IMR-90 (cell line): ENCODE results near the gene RHO. TPM values are rescaled to one million over a fixed set of nuclear protein-coding genes. Genes with fewer than 3 reads are reported as not detected.

Source experiments
- ATAC-seq: fragments of 200-7000 bp; cut with Tn5 transposase; 2 replicates; pipeline ENCODE4 v1.9.1; 2020; ENCODE audit warnings: low read depth, mild to moderate bottlenecking, moderate library complexity
- BruUV-seq: library from RNA; stranded (reverse); fragments of 400-500 nt; replicated peaks from 2 replicates; lab custom pipeline; 2021; lab: Mats Ljungman, UMichigan
- CTCF ChIA-PET: fragments of 300-600 bp; formaldehyde crosslinking; extraction: SDS; loops from one replicate; lab custom pipeline; 2021; ENCODE audit warnings: antibody characterized with exemption; lab: Yijun Ruan, JAX
- POLR2A ChIA-PET: fragments of 300-600 bp; sonication (Branson Sonifier 250); formaldehyde crosslinking; loops from one replicate; lab custom pipeline; 2022; ENCODE audit warnings: antibody characterized with exemption; ENCODE audit not compliant: unreplicated experiment; lab: Charles Lee
- DNase-seq: peaks from one replicate; pipeline ENCODE4 v3.0.0; 2013
- H2AFZ ChIP-seq: replicated peaks from 2 replicates; pipeline ENCODE3; 2013; ENCODE audit warnings: low read length, mild to moderate bottlenecking; ENCODE audit not compliant: poor library complexity
- H2AK5ac ChIP-seq: 2 replicates; pipeline ENCODE4 v1.6.1; 2013; ENCODE audit warnings: low read depth, low read length, inconsistent platforms
- H2AK9ac ChIP-seq: replicated peaks from 2 replicates; pipeline ENCODE3; 2013; ENCODE audit warnings: mild to moderate bottlenecking, low read depth, low read length, moderate library complexity; ENCODE audit not compliant: poor library complexity
- H2BK120ac ChIP-seq: 2 replicates; pipeline ENCODE4 v1.6.1; 2013; ENCODE audit warnings: low read depth, low read length, inconsistent platforms
- H2BK15ac ChIP-seq: 3 replicates; pipeline ENCODE4 v1.6.1; 2013; ENCODE audit warnings: low read depth, low read length, inconsistent platforms
- H2BK20ac ChIP-seq: 2 replicates; pipeline ENCODE4 v1.6.1; 2013; ENCODE audit warnings: low read depth, mild to moderate bottlenecking, inconsistent platforms, low read length, moderate library complexity
- H2BK5ac ChIP-seq: 2 replicates; pipeline ENCODE4 v1.6.1; 2013; ENCODE audit warnings: mild to moderate bottlenecking, low read depth, low read length, inconsistent platforms; ENCODE audit not compliant: poor library complexity, severe bottlenecking
- H3K14ac ChIP-seq: replicated peaks from 2 replicates; pipeline ENCODE4 v1.6.1; 2013; ENCODE audit warnings: low read depth, low read length, inconsistent platforms
- H3K18ac ChIP-seq: 2 replicates; pipeline ENCODE4 v1.6.1; 2013; ENCODE audit warnings: low read depth, low read length, control low read depth
- H3K23ac ChIP-seq: 2 replicates; pipeline ENCODE4 v1.6.1; 2013; ENCODE audit warnings: low read depth, low read length, inconsistent platforms
- H3K27ac ChIP-seq: 2 replicates; pipeline ENCODE4 v1.5.1; 2013; ENCODE audit warnings: mild to moderate bottlenecking, control low read depth, low read length; ENCODE audit not compliant: insufficient read depth
- H3K27me3 ChIP-seq: 2 replicates; pipeline ENCODE4 v1.6.1; 2013; ENCODE audit warnings: low read length; ENCODE audit not compliant: control insufficient read depth, insufficient read depth
- H3K36me3 ChIP-seq: 2 replicates; pipeline ENCODE4 v1.6.1; 2013; ENCODE audit warnings: low read length, mixed read lengths; ENCODE audit not compliant: control insufficient read depth, insufficient read depth
- H3K4ac ChIP-seq: 2 replicates; pipeline ENCODE4 v1.6.1; 2013; ENCODE audit warnings: low read depth, low read length, inconsistent platforms
- H3K4me1 ChIP-seq: 2 replicates; pipeline ENCODE4 v1.6.1; 2013; ENCODE audit warnings: low read length, mixed read lengths; ENCODE audit not compliant: control insufficient read depth, insufficient read depth
- H3K4me2 ChIP-seq: 2 replicates; pipeline ENCODE4 v1.6.1; 2013; ENCODE audit warnings: low read depth, mild to moderate bottlenecking, control low read depth, low read length, moderate library complexity
- H3K4me3 ChIP-seq: 2 replicates; pipeline ENCODE4 v1.5.1; 2013; ENCODE audit warnings: low read depth, mild to moderate bottlenecking, control low read depth, low read length, moderate library complexity; ENCODE audit not compliant: insufficient read depth
- H3K56ac ChIP-seq: 2 replicates; pipeline ENCODE4 v1.6.1; 2013; ENCODE audit warnings: low read length, inconsistent platforms; ENCODE audit not compliant: insufficient read depth; ENCODE audit errors: extremely low read depth
- H3K79me1 ChIP-seq, 2 experiments: 2 replicates each; pipeline ENCODE4 v1.6.1; 2013; ENCODE audit warnings: low read length in 2 of 2, inconsistent platforms in 1 of 2, low read depth in 1 of 2
- H3K9ac ChIP-seq: 2 replicates; pipeline ENCODE4 v1.6.1; 2013; ENCODE audit warnings: low read depth, low read length, control low read depth
- H3K9me1 ChIP-seq: 2 replicates; pipeline ENCODE4 v1.6.1; 2013; ENCODE audit warnings: low read length, inconsistent platforms; ENCODE audit not compliant: insufficient read depth
- H3K9me3 ChIP-seq: 2 replicates; pipeline ENCODE4 v1.6.1; 2013; ENCODE audit warnings: low read length; ENCODE audit not compliant: control insufficient read depth, insufficient read depth
- H4K20me1 ChIP-seq: 2 replicates; pipeline ENCODE4 v1.6.1; 2013; ENCODE audit warnings: low read length, inconsistent platforms; ENCODE audit not compliant: insufficient read depth
- H4K5ac ChIP-seq: 2 replicates; pipeline ENCODE4 v1.6.1; 2013; ENCODE audit warnings: mild to moderate bottlenecking, low read depth, low read length, control low read depth
- H4K8ac ChIP-seq, 2 experiments: 2 replicates each; pipeline ENCODE4 v1.6.1; 2013; ENCODE audit warnings: low read depth in 2 of 2, low read length in 2 of 2, control low read depth in 1 of 2, inconsistent platforms in 1 of 2
- H4K91ac ChIP-seq: 2 replicates; pipeline ENCODE4 v1.6.1; 2013; ENCODE audit warnings: low read depth, low read length, inconsistent platforms; ENCODE audit not compliant: insufficient read depth
- MAFK ChIP-seq: IDR thresholded peaks from 2 replicates; pipeline ENCODE4 v1.6.1; 2012; ENCODE audit warnings: low read depth, low read length, improper control_type of control experiment
- WGBS, 2 experiments: methylation state at CpG; one replicate each; pipeline versions ENCODE4 v1.1.5 to v1.1.7; 2013; ENCODE audit warnings: missing lambda C conversion rate in 2 of 2; ENCODE audit not compliant: insufficient read length in 1 of 2; ENCODE audit errors: extremely low coverage in 2 of 2; 5-methylcytosine and 5-hydroxymethylcytosine counted together
- dilution Hi-C: fragments of 300-500 bp; cut with HindIII; formaldehyde crosslinking; loops from one replicate; pipeline ENCODE4 v1.14.3; 2018; ENCODE audit warnings: low sequenced_read_pairs; ENCODE audit not compliant: unreplicated experiment
- in situ Hi-C: fragments of 300-500 bp; cut with MboI; formaldehyde crosslinking; loops from 3 replicates; pipeline ENCODE4 v1.14.3; 2019; ENCODE audit warnings: low sequenced_read_pairs, inconsistent platforms, mixed read lengths
- intact Hi-C: fragments of 100-400 bp; cut with micrococcal nuclease; formaldehyde crosslinking; loops from 2 replicates; pipeline ENCODE4 v1.10.0; 2022
- polyA plus RNA-seq, 3 experiments: library from polyadenylated mRNA; depleted of rRNA; stranded (reverse); fragments of >200 nt; gene quantifications; 2 replicates each; pipeline ENCODE4 v1.2.3, GENCODE V29; 2012; ENCODE audit warnings: low replicate concordance in 1 of 3
- total RNA-seq: library from RNA; depleted of rRNA; stranded (reverse); fragments of >200 nt; gene quantifications from 2 replicates; pipeline ENCODE4 v1.2.3, GENCODE V29; 2012

Gene RHO
- total and polyA plus RNA-seq, 2 of the 4 experiments (the other 2 are of a cell fraction), result not detected

DNA sequence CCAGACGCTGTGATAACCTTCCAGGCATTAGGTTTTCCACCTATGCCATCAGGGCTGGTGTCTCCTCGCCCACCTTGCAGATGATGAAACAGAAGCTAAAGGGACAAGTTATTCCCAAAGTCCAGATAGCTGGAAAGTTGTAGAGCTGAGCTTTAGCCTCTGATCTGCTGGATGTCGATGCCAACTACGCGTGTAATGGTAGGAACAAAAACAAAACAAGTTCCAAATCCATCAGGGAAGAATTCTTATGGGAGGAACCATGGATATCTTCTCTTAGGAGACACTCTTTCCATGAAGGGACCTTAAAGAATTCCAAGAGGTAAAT is 28.1 kb upstream of the RHO start:
- Histone ChIP-seq H2BK20ac (peak overlapping the region; percentile 33), H2BK120ac (no peak overlapping the region), H3K56ac (no peak overlapping the region), H3K18ac (no peak overlapping the region), H4K91ac (no peak overlapping the region), H3K23ac (no peak overlapping the region), H2AFZ (no peak overlapping the region), H4K5ac (no peak overlapping the region), H3K4me1 (peaks cover 25% of the 10 kb centered on the region), H2AK9ac (peak overlapping the region; percentile 50), H3K9me1 (peaks cover 12% of the 10 kb centered on the region), H3K27me3 (no peaks in the 10 kb centered on the region), H2AK5ac (peak overlapping the region; percentile 51; the same call in 1 of the 2 replicates), H3K9ac (no peak overlapping the region), H3K14ac (0 out of 2 replicates have a peak overlapping the region, but pooled peaks have one; percentile 0), H2BK5ac (no peak overlapping the region), H4K20me1 (no peaks in the 10 kb centered on the region), H3K9me3 (no peaks in the 10 kb centered on the region), H4K8ac (no peak overlapping the region), H3K4me3 (no peak overlapping the region), H3K4ac (peak overlapping the region; percentile 52; the same call in 1 of the 2 replicates), H3K27ac (no peak overlapping the region), H3K36me3 (peaks cover 9% of the 10 kb centered on the region), H3K4me2 (no peak overlapping the region), H3K79me1 (peaks cover 0 to 8% of the 10 kb centered on the region in 2 experiments; a peak in 1 of 4 replicates), H2BK15ac (no peak overlapping the region; the same call in 2 of the 3 replicates)
- dilution Hi-C loops, result no loop called here
- in situ Hi-C loops, result no loop called here
- DNase-seq (no peak), ATAC-seq (no peak)
- POLR2A ChIA-PET, result no interaction called here
- no TSS peak for BruUV-seq
- CTCF ChIA-PET, result no interaction called here
- no peak for TF ChIP-seq MAFK
- intact Hi-C loops, result no loop called here
- WGBS, 2 experiments, result no CpG with 5 or more reads among the region's 5 CpGs
